GM12865 (cell line): ENCODE data around the gene RHOU.

ENCODE experiments used
- DNase-seq: peaks from one replicate; pipeline ENCODE4 v3.0.0; 2010; ENCODE audit warnings: low read depth
- H3K4me3 ChIP-seq: 2 replicates; pipeline ENCODE4 v1.5.1; 2011; ENCODE audit warnings: mild to moderate bottlenecking, low read depth, low read length, control low read depth
- TF ChIP-seq, protein P1 (sequence below): IDR thresholded peaks from 2 replicates; pipeline ENCODE4 v1.5.1; 2011; ENCODE audit warnings: low read length, control low read depth, low read depth, inconsistent platforms; ENCODE audit not compliant: insufficient read depth; ENCODE audit errors: missing control alignments

Gene RHOU

DNA sequence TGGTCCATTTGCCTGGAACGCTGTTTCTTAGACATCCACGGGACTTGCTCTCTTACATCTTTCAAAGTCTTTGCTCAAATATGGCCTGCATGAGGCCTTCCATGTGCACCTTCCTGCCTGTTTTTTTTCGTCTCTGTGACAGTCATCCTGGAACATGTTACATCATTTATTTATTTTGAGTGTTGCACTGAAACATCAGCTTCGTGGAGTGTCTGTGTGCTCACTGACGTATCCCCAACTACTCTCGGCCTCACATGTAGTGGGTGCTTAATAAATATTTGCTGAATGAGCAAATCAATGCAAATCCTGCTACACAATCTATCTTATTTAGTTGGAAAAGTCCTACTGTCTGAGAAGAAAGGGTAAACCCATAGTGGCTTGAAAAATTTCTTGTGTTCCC lies 11.4 kb upstream of the RHOU start:
- DNase-seq: no peak
- no peak overlapping the region for H3K4me3 ChIP-seq
- TF ChIP-seq, protein P1, sequence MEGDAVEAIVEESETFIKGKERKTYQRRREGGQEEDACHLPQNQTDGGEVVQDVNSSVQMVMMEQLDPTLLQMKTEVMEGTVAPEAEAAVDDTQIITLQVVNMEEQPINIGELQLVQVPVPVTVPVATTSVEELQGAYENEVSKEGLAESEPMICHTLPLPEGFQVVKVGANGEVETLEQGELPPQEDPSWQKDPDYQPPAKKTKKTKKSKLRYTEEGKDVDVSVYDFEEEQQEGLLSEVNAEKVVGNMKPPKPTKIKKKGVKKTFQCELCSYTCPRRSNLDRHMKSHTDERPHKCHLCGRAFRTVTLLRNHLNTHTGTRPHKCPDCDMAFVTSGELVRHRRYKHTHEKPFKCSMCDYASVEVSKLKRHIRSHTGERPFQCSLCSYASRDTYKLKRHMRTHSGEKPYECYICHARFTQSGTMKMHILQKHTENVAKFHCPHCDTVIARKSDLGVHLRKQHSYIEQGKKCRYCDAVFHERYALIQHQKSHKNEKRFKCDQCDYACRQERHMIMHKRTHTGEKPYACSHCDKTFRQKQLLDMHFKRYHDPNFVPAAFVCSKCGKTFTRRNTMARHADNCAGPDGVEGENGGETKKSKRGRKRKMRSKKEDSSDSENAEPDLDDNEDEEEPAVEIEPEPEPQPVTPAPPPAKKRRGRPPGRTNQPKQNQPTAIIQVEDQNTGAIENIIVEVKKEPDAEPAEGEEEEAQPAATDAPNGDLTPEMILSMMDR: no peak

DNA sequence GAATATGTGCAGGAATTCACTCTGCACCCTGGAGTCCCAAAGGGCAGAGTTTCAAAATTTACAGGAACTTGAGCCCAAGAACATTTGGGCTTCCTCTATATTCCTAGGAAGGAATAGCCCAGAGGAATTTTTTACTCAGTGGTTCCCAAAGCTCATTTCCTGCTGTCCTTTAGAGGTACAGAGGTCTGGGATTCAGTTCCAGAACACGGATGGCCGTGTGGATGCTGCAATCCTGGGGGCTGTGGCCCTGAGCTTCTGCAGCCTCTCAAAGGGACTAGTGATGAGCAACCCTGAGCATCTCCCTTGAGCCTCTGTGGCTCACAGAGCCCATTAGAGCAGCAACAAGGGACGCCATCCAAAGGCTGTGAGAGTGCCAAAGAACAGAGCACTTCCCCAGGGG lies 10.1 kb upstream of the RHOU start:
- no peak for DNase-seq
- H3K4me3 ChIP-seq: no peak overlapping the region
- TF ChIP-seq, protein P1: no peak

DNA sequence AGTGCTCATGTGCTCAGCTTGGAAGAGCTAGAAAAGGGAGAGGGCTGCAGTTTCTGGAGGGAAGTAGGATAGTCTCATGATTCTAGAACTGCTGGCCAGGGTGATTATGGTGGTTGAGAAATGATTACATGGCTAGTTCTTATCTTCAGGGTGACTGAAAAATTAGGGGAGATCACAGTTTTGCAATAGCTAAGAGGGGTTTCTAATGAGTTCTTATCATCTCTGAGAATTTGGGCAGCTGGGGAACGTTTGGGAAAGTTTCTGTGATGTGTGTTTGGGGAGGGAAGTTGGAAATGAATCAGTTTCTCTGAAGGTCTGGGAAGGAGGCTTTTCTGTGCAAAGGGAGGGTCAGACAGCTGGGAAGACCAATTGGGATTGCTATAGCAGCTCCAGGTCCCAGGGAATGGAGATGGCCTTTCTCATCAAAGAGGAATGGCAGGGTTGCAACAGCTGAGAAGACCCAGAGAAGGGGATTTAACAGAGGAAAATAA lies 7.6 kb upstream of the RHOU start:
- no peak for DNase-seq
- TF ChIP-seq, protein P1: no peak

DNA sequence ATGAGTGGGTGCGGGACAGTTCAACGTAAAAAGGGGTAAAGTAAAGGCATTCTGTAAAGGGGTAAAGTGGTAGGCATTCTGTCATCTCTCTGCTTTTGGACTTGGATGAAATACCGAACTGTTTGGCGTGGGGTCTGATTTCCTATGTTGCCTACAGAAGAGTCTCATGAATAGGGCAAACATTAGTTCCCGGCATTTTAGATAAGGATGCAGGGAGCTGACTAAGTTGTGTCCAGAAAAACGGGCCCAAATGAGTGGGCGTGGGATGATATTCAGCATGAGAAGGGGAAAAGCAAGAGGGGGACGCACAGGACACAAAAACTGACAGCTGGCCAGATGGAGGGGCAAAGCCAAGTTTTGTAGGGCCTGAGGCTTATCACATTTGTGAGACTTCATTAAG lies 2.9 kb upstream of the RHOU start:
- no peak overlapping the region for H3K4me3 ChIP-seq
- DNase-seq: no peak
- TF ChIP-seq, protein P1: no peak

More for the DNA sequence above, 7.6 kb upstream of the RHOU start:
- no peak overlapping the region for H3K4me3 ChIP-seq

DNA sequence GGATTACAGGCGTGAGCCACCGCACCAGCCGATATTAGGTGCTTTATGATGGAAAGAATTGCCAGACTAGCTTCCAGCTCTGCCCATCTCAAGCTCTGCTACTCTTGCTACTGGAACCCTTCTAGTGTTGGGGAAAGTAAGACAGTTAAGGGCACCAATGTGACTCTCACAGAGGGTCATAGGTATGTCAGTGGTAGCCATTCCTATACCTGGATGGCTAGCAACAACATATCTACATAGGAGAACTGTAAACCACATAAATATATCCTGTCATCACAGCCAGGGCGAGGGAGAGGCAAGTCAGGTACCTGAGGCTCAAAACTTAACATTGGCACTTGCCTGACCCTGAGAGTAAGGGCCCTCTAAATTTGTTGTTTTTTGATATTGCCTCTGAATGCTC lies 1.7 kb upstream of the RHOU start:
- no peak overlapping the region for H3K4me3 ChIP-seq
- DNase-seq: no peak
- TF ChIP-seq, protein P1: no peak

DNA sequence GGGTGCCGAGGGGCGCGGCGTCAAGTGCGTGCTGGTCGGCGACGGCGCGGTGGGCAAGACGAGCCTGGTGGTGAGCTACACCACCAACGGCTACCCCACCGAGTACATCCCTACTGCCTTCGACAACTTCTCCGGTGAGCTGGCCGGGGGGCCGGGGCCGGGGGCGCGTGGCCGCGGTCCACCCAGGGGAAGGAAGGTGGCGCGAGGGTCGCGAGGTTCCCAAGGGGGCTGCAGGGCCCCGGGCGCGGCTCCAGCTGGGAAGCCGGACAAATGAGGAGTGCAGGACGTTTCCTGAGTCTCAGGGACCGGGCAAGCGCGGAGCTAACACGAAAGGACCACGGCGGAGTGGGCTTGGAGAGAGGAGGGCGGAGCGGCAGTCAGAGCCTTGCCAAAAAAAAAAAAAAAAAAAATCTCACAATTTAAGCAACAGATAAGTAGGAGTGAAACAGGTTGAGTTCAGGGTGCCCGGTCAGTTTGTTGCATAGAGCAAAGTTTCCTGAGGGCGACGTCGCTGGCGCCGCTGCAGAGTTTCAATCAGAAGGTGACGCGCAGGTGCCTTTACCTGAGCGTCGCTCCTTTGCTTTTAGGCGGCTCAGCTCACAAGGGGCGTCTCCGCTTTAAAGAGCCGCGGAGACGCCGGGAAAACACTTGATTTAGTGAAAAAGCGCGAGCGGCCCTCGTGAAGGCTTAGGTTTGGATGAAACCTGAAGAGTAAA lies 750 bp downstream of the RHOU start:
- TF ChIP-seq, protein P1: no peak
- DNase-seq: no peak
- no peak overlapping the region for H3K4me3 ChIP-seq

DNA sequence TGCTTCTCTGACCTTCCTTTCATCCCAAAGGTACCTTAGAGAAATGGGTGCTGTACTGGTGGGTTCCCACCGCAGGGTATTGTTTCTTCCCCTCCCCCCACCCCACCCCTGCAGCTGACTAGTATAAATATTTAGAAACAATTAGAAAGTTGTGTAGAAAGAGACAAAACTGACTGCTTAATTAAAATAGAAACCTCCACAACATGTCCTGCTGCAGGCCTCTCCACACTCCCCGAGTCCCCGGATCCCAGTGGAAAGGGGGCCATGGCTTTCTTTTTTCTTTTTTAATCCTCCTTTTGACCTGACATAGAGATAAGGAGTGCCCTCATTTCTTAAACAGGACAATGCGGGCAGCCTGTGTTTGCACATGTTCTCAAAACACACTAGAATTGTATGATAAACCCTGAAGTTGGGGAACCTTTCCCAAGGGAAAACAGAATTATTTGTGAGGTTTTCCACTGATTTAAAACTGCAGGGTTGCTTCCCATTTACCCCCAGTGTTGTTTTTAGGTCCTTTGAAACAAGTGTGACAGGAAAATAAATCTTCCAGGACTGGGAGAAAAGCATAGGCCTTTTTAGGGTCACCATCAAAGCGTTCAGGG lies 1.7 kb downstream of the RHOU start:
- no peak for DNase-seq
- TF ChIP-seq, protein P1: no peak
- no peak overlapping the region for H3K4me3 ChIP-seq
